T-helper 1 cell treated with Interleukin-12 subunit alpha and Interleukin-12 subunit beta and Interleukin-4 antibody, amounts not matched to agents 30 μg/mL and 1 μg/mL, for 36 hours (primary cell): ENCODE results near the gene CACNG8.
A peak's percentile ranks its signal among the peaks of the same experiment; 100 is the strongest.

Source experiments
- H3K27ac Mint-ChIP-seq: one replicate; pipeline ENCODE4 v1.8.0; 2021; ENCODE audit warnings: mild to moderate bottlenecking, mixed read lengths
- H3K27me3 Mint-ChIP-seq: one replicate; pipeline ENCODE4 v1.8.0; 2021; ENCODE audit warnings: low read depth, mixed read lengths
- H3K36me3 Mint-ChIP-seq: one replicate; pipeline ENCODE4 v1.8.0; 2021; ENCODE audit warnings: low read depth, mixed read lengths
- H3K4me1 Mint-ChIP-seq: one replicate; pipeline ENCODE4 v1.8.0; 2021; ENCODE audit warnings: low read depth, mixed read lengths
- H3K4me3 Mint-ChIP-seq: one replicate; pipeline ENCODE4 v1.8.0; 2021; ENCODE audit warnings: mild to moderate bottlenecking, moderate library complexity, mixed read lengths
- H3K9me3 Mint-ChIP-seq: one replicate; pipeline ENCODE4 v1.8.0; 2021; ENCODE audit warnings: mixed read lengths

CACNG8 gene

GRCh38 chr19:53993448-53993847 lies 30.7 kb downstream of the CACNG8 start:
- H3K27ac Mint-ChIP-seq = no peak overlapping the region
- H3K9me3 Mint-ChIP-seq = no peaks in the 10 kb centered on the region
- H3K27me3 Mint-ChIP-seq = peaks cover 35% of the 10 kb centered on the region
- no peaks in the 10 kb centered on the region for H3K36me3 Mint-ChIP-seq
- H3K4me1 Mint-ChIP-seq = no peaks in the 10 kb centered on the region
- no peak overlapping the region for H3K4me3 Mint-ChIP-seq

- no peaks in the 10 kb centered on the region for H3K9me3 Mint-ChIP-seq
- no peak overlapping the region for H3K27ac Mint-ChIP-seq
- H3K4me3 Mint-ChIP-seq = no peak overlapping the region
- peaks cover 35% of the 10 kb centered on the region for H3K27me3 Mint-ChIP-seq
- no peaks in the 10 kb centered on the region for H3K4me1 Mint-ChIP-seq
- H3K36me3 Mint-ChIP-seq = no peaks in the 10 kb centered on the region
Measured at GRCh38 chr19:53994811-53995210, 32.1 kb downstream of the CACNG8 start.

GRCh38 chr19:53998223-53998622 lies 35.5 kb downstream of the CACNG8 start:
- Mint-ChIP-seq H3K4me3 (no peak overlapping the region), H3K9me3 (no peaks in the 10 kb centered on the region), H3K27ac (no peak overlapping the region), H3K27me3 (peaks cover 32% of the 10 kb centered on the region), H3K36me3 (no peaks in the 10 kb centered on the region), H3K4me1 (no peaks in the 10 kb centered on the region)

DNA sequence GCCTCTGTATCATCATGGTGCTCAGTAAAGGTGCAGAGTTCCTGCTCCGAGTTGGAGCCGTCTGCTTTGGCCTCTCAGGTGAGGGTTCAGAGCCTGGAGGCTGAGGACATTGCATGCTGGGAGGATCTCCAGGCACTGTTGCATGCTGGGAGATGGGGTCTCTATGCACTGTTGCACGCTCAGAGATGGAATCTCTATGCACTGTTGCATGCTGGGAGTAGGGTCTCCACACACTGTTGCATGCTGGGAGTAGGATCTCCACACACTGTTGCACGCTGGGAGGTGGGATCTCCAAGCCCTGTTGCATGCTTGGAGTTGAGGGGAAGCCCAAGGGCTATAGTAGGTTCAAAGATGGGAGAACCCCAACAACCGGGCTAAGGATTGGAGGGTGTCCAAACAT lies 37.0 kb downstream of the CACNG8 start:
- H3K4me3 Mint-ChIP-seq = no peak overlapping the region
- H3K9me3 Mint-ChIP-seq = no peaks in the 10 kb centered on the region
- H3K4me1 Mint-ChIP-seq = no peaks in the 10 kb centered on the region
- peaks cover 18% of the 10 kb centered on the region for H3K27me3 Mint-ChIP-seq
- no peaks in the 10 kb centered on the region for H3K36me3 Mint-ChIP-seq
- H3K27ac Mint-ChIP-seq = no peak overlapping the region

DNA sequence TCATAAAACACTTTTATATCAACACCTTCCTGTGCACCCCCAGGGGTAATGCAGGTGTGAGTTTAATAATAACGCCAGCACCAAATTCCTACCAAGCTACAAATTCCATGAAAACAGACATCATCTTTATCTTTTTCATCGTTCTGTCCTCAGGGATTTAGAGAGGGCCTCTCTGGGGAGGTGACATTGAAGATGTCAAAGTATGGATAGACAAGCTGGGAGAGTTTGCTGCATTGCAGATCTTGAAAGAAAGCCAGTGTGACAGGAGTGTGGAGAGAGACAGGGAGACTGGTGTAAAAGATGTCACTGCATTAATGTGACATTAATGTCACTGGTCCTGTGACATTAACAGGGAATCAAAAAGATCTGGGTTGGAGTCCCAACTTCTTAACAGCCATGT lies 38.8 kb downstream of the CACNG8 start:
- no peaks in the 10 kb centered on the region for H3K4me1 Mint-ChIP-seq
- H3K36me3 Mint-ChIP-seq = no peaks in the 10 kb centered on the region
- peaks cover 6% of the 10 kb centered on the region for H3K27me3 Mint-ChIP-seq
- H3K27ac Mint-ChIP-seq = no peak overlapping the region
- no peaks in the 10 kb centered on the region for H3K9me3 Mint-ChIP-seq
- no peak overlapping the region for H3K4me3 Mint-ChIP-seq

DNA sequence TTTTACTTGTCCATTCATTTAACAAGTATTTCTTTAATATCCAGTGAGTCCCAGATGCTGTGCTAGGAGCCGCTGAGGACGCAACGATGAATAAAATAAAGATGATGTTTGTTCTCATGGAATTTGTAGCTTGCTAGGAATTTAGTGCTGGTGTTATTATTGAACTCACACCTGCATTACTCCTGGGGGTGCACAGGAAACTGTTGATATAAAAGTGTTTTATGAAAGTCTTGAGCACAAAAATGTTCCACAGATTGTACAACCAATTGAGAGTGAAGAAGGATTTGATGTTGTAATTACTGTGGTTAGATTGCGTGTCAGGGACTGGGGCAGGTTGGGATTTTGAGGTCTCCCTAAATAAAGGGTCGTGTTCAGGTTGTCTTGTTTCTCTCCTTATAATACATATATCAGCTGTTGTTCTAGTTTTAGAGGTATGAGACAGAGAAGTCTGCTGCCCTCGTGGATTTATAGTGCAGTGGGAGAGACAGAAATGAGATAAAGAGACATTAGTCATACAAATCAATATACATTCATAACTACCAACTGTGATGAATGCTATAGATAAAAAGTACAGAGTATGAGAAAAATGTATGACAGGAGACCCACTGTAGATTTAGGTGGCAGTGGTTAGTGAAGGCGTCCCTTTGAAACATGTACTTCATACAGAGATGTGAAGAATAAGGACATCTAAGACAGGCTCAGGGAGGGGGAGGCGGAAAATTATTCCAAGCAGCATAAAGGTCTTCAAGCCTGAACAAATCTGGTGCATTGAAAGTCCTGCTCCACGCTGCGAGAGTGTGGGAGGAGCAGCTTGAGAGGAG lies 40.0 kb downstream of the CACNG8 start:
- Mint-ChIP-seq H3K36me3 (no peaks in the 10 kb centered on the region), H3K4me1 (no peaks in the 10 kb centered on the region), H3K27ac (no peak overlapping the region), H3K9me3 (no peaks in the 10 kb centered on the region), H3K4me3 (no peak overlapping the region), H3K27me3 (peaks cover 6% of the 10 kb centered on the region)

- H3K36me3 Mint-ChIP-seq = no peaks in the 10 kb centered on the region
- H3K9me3 Mint-ChIP-seq = no peaks in the 10 kb centered on the region
- H3K4me3 Mint-ChIP-seq = no peak overlapping the region
- H3K4me1 Mint-ChIP-seq = peaks cover 6% of the 10 kb centered on the region
- no peak overlapping the region for H3K27ac Mint-ChIP-seq
- H3K27me3 Mint-ChIP-seq = peaks cover 3% of the 10 kb centered on the region
Measured at GRCh38 chr19:54009440-54009839, 46.7 kb downstream of the CACNG8 start.

DNA sequence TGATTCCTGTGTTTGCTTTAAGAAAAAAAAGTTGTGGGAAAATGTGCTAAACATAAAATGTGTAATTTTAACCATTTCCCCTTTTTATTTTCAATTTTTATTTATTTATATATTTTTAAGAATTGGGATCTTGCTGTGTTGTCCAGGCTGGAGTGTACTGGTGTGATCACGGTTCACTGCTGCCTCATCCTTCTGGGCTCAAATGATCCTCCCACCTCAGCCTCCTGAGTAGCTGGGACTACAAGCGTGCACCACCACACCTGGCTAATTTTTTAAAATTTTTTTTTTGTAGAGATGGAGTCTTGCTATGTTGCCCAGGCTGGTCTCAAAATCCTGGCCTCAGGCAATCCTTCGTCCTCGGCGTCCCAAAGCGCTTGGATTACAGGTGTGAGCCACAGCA lies 47.7 kb downstream of the CACNG8 start:
- Mint-ChIP-seq H3K27ac (no peak overlapping the region), H3K9me3 (no peaks in the 10 kb centered on the region), H3K4me3 (no peak overlapping the region), H3K4me1 (peaks cover 6% of the 10 kb centered on the region), H3K36me3 (no peaks in the 10 kb centered on the region), H3K27me3 (peaks cover 3% of the 10 kb centered on the region)

DNA sequence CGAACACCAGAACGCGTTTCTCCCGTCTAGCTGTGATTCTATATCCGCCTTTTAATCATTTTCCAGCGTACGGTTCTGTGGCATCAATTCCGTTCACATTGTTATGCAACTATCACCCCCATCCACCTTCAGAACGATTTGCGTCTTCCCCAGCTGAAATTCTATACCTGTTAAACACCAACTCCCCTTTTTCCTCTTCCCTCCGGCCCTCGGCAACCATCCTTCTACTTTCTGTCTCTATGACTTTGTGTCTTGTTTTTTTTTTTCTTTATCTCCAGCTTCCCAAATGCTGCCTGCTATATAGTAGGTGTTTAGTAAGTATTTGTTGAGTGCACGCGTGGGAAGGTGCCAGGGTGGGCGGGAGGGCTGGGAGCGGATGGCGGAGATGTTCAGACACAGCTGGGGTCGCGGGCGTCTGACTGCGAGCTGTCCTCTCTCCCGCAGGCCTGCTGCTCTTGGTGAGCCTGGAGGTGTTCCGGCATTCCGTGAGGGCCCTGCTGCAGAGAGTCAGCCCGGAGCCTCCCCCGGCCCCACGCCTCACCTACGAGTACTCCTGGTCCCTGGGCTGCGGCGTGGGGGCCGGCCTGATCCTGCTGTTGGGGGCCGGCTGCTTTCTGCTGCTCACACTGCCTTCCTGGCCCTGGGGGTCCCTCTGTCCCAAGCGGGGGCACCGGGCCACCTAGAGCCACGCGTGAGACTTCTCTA lies 48.9 kb downstream of the CACNG8 start:
- Mint-ChIP-seq H3K9me3 (no peaks in the 10 kb centered on the region), H3K4me1 (peaks cover 8% of the 10 kb centered on the region), H3K4me3 (no peak overlapping the region), H3K27ac (no peak overlapping the region), H3K27me3 (peaks cover 6% of the 10 kb centered on the region), H3K36me3 (no peaks in the 10 kb centered on the region)

- Mint-ChIP-seq H3K9me3 (no peaks in the 10 kb centered on the region), H3K4me3 (no peak overlapping the region), H3K4me1 (peaks cover 4% of the 10 kb centered on the region), H3K27me3 (peaks cover 6% of the 10 kb centered on the region), H3K27ac (no peak overlapping the region), H3K36me3 (no peaks in the 10 kb centered on the region)
Measured at GRCh38 chr19:54013866-54014265, 51.1 kb downstream of the CACNG8 start.

GRCh38 chr19:54014920-54015560 lies 52.3 kb downstream of the CACNG8 start:
- H3K4me1 Mint-ChIP-seq = peaks cover 4% of the 10 kb centered on the region
- no peak overlapping the region for H3K27ac Mint-ChIP-seq

DNA sequence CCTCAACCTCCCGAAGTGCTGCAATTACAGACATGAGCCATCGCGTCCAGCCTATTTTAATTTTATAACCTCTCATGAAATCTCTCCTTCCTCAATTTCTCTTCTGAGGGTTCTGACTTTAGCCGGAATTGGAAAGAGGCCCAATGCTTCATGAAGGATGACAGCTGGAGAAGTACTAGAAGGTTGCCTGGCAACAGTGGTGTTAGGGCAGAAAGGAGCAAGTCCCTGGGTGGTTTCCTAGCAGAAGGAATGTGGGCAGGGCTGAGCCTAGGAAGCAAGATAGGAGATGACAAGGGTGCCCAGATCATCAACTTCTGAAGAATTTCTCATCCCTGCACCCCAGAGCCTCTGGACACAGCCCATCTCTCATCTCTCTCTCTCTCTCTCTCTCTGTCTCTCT lies 54.5 kb downstream of the CACNG8 start:
- peaks cover 3% of the 10 kb centered on the region for H3K27me3 Mint-ChIP-seq
- no peaks in the 10 kb centered on the region for H3K9me3 Mint-ChIP-seq
- no peak overlapping the region for H3K4me3 Mint-ChIP-seq
- H3K36me3 Mint-ChIP-seq = no peaks in the 10 kb centered on the region
- H3K4me1 Mint-ChIP-seq = peaks cover 2% of the 10 kb centered on the region
- peak overlapping the region; percentile 21 for H3K27ac Mint-ChIP-seq

More at GRCh38 chr19:54014920-54015560, 52.3 kb downstream of the CACNG8 start:
- Mint-ChIP-seq H3K4me3 (no peak overlapping the region), H3K36me3 (no peaks in the 10 kb centered on the region), H3K9me3 (no peaks in the 10 kb centered on the region), H3K27me3 (peaks cover 6% of the 10 kb centered on the region)

DNA sequence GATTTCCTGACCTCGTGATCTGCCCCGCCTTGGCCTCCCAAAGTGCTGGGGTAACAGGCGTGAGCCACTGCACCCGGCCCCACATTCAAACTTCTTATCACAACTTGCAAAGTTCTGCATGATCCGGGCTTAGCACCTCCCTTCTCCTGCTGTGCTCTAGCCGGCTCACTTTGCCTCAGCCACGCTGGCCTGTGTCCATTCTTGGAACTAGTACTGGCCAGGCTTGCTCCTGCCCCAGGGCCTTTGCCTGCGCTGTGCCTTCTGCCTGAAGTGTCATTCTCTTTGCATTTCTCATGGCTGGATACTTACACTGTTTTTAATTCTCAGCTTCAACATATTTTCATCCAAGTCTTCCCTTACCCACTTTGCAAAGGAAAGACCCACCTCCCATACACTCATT lies 58.6 kb downstream of the CACNG8 start:
- Mint-ChIP-seq H3K4me1 (no peaks in the 10 kb centered on the region), H3K9me3 (no peaks in the 10 kb centered on the region), H3K27ac (no peak overlapping the region), H3K27me3 (peaks cover 3% of the 10 kb centered on the region), H3K36me3 (no peaks in the 10 kb centered on the region), H3K4me3 (no peak overlapping the region)

GRCh38 chr19:54021932-54022331 lies 59.2 kb downstream of the CACNG8 start:
- Mint-ChIP-seq H3K36me3 (no peaks in the 10 kb centered on the region), H3K27me3 (peaks cover 3% of the 10 kb centered on the region), H3K4me1 (no peaks in the 10 kb centered on the region), H3K27ac (no peak overlapping the region), H3K4me3 (no peak overlapping the region), H3K9me3 (no peaks in the 10 kb centered on the region)

DNA sequence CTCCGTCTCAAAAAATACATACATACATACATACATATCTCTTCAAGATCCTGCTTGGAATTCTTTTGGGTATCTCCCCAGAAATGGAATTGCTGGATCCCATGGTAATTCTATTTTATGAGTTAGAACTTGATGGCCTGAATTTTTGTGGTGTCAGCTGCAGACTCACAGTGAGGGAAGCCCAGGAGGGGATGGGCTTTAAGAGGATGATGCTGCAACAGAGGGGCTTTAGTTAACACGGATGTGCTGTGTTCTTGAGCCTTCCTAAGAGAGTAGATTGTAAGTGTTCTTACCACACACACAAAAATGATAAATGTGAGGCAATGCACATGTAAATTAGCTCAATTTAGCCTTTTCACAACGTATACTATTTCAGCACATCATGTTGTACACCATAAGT lies 60.5 kb downstream of the CACNG8 start:
- H3K4me1 Mint-ChIP-seq = no peaks in the 10 kb centered on the region
- H3K27me3 Mint-ChIP-seq = peaks cover 3% of the 10 kb centered on the region
- H3K36me3 Mint-ChIP-seq = no peaks in the 10 kb centered on the region
- H3K27ac Mint-ChIP-seq = no peak overlapping the region
- H3K4me3 Mint-ChIP-seq = no peak overlapping the region
- H3K9me3 Mint-ChIP-seq = no peaks in the 10 kb centered on the region
